ENCODE results near the gene AZU1. TPM values are rescaled to one million over a fixed set of nuclear protein-coding genes. Genes with fewer than 3 reads are reported as not detected.
A peak's percentile ranks its signal among the peaks of the same experiment; 100 is the strongest.

Gene AZU1
- total RNA-seq, 1 donor from 2014 or later, result 0.30 TPM

- peaks cover 13% of the 10 kb centered on the region for H3K27me3 Mint-ChIP-seq (ENCODE audit: low read depth)
- no peaks in the 10 kb centered on the region for H3K9me3 Mint-ChIP-seq
- no peak overlapping the region for H3K27ac Mint-ChIP-seq (ENCODE audit: unreplicated experiment)
- TF ChIP-seq CTCF (conservative IDR thresholded peaks at IDR 0.05), result no peak
- peaks cover 25% of the 10 kb centered on the region for H3K36me3 Mint-ChIP-seq (ENCODE audit: low read depth)
- H3K4me3 Mint-ChIP-seq, result no peak overlapping the region
- peaks cover 31% of the 10 kb centered on the region for H3K4me1 Mint-ChIP-seq
- no peak for DNase-seq (ENCODE audit: low read depth, low spot score)
Observed at GRCh38 chr19:804419-805165, 23.0 kb upstream of the AZU1 start.

- TF ChIP-seq CTCF (conservative IDR thresholded peaks at IDR 0.05), result no peak
- H3K27ac Mint-ChIP-seq (ENCODE audit: unreplicated experiment), result no peak overlapping the region
- peak overlapping the region; percentile 56 for H3K4me3 Mint-ChIP-seq
- H3K4me1 Mint-ChIP-seq, result peaks cover 25% of the 10 kb centered on the region
- H3K36me3 Mint-ChIP-seq (ENCODE audit: low read depth), result peaks cover 27% of the 10 kb centered on the region
- H3K27me3 Mint-ChIP-seq (ENCODE audit: low read depth), result peaks cover 12% of the 10 kb centered on the region
- DNase-seq (ENCODE audit: low read depth, low spot score), result no peak
- H3K9me3 Mint-ChIP-seq, result no peaks in the 10 kb centered on the region
Observed at GRCh38 chr19:805166-805551, 22.5 kb upstream of the AZU1 start.

GRCh38 chr19:805600-806550 lies 21.8 kb upstream of the AZU1 start:
- H3K4me3 Mint-ChIP-seq, result peak overlapping the region; percentile 56
- no peak overlapping the region for H3K27ac Mint-ChIP-seq (ENCODE audit: unreplicated experiment)
- TF ChIP-seq CTCF (conservative IDR thresholded peaks at IDR 0.05), result no peak
- H3K4me1 Mint-ChIP-seq, result peaks cover 19% of the 10 kb centered on the region
- H3K36me3 Mint-ChIP-seq (ENCODE audit: low read depth), result peaks cover 25% of the 10 kb centered on the region
- no peaks in the 10 kb centered on the region for H3K9me3 Mint-ChIP-seq
- H3K27me3 Mint-ChIP-seq (ENCODE audit: low read depth), result peaks cover 12% of the 10 kb centered on the region
- no peak for DNase-seq (ENCODE audit: low read depth, low spot score)

GRCh38 chr19:806815-807421 lies 20.7 kb upstream of the AZU1 start:
- Mint-ChIP-seq H3K27ac (ENCODE audit: unreplicated experiment) (no peak overlapping the region), H3K4me1 (peaks cover 16% of the 10 kb centered on the region), H3K9me3 (no peaks in the 10 kb centered on the region), H3K4me3 (peak overlapping the region; percentile 77), H3K36me3 (ENCODE audit: low read depth) (peaks cover 32% of the 10 kb centered on the region), H3K27me3 (ENCODE audit: low read depth) (peaks cover 17% of the 10 kb centered on the region)
- no peak for TF ChIP-seq CTCF (conservative IDR thresholded peaks at IDR 0.05)
- DNase-seq (ENCODE audit: low read depth, low spot score), result no peak

- peak overlapping the region; percentile 75 for H3K4me3 Mint-ChIP-seq
- H3K27ac Mint-ChIP-seq (ENCODE audit: unreplicated experiment), result no peak overlapping the region
- no peak for DNase-seq (ENCODE audit: low read depth, low spot score)
- no peak for TF ChIP-seq CTCF (conservative IDR thresholded peaks at IDR 0.05)
- H3K4me1 Mint-ChIP-seq, result peaks cover 7% of the 10 kb centered on the region
- H3K27me3 Mint-ChIP-seq (ENCODE audit: low read depth), result peaks cover 13% of the 10 kb centered on the region
- H3K36me3 Mint-ChIP-seq (ENCODE audit: low read depth), result peaks cover 29% of the 10 kb centered on the region
- H3K9me3 Mint-ChIP-seq, result no peaks in the 10 kb centered on the region
Observed at GRCh38 chr19:807627-808422, 19.8 kb upstream of the AZU1 start.

Data from neural crest cell (in vitro differentiated cells).